Activated CD4-positive, alpha-beta T cell treated with anti-CD3 and anti-CD28 coated beads for 48 hours (primary cell): Measurements from ENCODE around the gene FMN1.

Experiments used
- DNase-seq: peaks from one replicate; pipeline ENCODE4 v3.0.0-alpha.2; 2020

The FMN1 gene

DNA sequence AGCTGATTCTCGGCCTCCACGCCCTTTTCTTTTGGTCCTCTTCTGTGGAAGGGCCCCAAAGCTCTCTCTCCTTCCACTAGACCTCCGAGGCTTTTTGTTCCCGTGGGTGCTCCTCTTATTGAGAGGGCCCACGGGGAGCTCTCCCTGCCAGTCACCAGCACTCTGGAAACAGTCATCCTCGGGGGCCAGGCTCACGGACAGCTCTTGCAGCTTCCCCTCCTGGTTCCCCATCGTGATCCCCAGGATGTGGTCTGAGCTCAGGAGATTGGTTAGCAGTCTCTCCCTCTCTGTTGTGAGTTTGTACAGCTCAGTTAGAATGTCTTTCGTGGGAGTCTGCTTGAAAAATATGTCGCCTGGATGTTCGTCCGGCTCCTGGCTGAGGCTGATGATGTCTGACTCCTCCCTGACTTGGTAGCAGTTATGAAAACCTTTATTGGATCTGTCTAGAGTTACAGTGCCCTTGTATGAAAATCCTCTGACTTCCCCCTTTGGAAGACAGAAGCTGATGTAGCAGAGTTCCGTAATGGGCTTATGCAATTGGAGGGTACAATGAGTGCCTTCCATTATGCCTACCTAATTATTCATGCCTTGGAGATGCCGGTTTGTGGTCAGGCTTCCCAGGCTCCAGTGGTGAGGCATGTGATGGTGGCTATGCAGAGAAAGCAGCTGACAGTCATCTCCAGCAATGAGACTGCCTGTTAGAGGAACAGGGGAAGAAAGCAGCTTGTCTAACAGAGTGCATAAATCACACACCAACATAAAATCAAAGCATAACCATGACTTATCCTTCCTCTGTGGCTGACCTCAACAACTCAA lies 40.0 kb downstream of the FMN1 start:
- DNase-seq = no peak

DNA sequence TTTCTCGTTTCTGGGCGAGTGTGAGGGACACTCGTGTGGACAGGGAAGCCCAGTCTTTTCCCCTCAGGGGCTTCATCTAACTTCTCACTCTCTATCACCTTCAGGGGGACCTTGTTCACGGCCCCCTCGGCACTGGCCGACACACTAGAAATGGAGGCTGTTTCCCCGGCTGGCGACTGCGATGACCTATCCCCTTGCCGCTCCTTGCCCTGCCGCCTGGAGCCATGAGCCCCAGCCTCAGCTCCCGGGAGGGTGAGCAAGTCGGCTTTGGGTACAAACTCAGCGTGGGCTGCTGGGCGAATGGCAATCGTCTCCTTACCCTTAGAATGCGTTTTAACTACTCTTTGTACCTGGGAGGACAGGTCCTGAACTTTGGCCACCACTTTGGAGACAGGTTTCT lies 41.0 kb downstream of the FMN1 start:
- no peak for DNase-seq

DNA sequence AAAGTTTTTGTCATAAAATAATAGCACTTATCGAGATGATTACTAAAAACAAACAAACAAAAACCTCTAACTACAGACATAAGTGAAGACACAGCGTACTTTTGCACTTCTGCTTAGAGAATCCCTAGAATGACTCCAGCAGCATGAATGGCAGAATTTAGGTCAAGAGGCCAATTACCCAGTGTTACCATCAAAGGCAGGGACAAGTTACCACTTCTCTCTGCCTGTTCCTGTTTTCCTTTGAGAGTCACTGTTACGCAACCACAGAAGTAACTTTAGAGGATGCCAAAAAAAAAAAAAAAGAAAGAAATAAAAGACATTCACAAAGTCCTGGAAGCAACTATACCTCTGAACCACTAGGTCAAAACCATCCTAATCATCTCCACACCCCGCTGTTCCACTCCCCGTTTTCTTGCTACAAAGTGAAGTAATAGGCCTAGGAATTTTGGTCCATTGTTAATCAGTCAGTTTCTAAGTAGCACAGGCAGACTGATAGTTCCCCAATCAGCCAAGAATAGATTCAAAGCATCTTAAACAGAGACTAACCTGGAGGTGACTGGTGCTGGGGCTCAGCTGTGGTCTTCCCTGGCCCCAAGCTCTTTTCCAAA lies 41.9 kb downstream of the FMN1 start:
- no peak for DNase-seq

DNA sequence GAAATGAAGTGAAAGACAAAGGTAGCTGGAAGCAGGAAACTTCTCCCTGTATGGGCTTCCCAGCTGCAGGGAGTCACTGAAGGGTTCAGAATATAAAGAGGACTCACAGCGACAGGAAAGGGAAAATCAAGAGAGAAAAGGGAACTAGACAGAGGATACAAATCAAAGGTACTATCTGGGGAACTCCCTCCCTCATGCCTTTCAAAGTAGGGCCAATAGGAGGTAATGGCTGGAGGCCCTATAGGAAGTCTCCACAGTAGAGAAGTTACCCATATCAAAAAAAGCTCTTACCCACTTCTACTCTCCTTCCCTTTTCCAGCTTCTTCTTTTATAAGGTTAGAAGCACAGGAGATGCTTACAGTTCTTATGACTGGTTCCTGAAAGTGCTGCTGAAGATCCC lies 43.5 kb downstream of the FMN1 start:
- no peak for DNase-seq

DNA sequence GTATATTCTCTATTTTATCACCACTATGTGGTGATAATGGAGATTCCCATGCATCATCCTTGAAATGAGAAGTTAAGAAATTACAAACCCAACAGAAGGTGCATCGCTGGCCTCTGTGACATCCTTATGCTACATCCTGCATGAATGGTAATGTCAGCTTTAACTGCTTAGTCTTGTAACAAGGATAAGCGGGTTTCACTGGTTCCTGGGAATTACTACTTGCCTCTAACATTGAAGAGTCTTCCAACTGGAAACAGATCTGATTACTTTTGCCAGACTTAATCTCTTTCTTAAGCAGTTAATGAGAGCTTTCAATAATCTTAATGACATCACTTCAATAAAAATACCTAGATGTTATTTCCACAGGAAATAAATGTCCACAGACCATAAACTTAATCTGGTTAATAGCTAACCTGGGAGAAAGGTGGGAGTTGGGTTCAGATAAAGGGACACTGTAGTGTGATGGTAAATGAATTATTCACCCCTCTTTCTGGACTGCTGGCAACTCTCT lies 44.0 kb downstream of the FMN1 start:
- DNase-seq = no peak

DNA sequence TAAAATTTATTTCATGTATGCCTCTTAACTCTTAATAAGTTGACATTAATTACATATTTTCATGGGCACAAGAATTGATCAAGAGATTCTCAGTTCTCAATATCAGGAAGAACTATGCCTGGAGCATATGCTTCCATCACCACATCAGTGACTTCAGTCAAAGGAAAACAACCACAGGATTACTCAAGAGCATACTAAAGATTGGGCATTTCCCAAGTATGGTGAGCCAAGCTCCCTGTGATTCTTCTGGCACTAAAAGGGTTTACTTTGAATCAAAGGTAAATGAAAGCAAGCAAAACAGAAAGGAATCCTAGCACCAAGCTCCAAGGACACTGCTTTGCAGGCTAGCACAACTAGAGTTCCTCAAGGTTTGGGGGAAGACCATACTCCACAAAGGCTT lies 44.6 kb downstream of the FMN1 start:
- no peak for DNase-seq

DNA sequence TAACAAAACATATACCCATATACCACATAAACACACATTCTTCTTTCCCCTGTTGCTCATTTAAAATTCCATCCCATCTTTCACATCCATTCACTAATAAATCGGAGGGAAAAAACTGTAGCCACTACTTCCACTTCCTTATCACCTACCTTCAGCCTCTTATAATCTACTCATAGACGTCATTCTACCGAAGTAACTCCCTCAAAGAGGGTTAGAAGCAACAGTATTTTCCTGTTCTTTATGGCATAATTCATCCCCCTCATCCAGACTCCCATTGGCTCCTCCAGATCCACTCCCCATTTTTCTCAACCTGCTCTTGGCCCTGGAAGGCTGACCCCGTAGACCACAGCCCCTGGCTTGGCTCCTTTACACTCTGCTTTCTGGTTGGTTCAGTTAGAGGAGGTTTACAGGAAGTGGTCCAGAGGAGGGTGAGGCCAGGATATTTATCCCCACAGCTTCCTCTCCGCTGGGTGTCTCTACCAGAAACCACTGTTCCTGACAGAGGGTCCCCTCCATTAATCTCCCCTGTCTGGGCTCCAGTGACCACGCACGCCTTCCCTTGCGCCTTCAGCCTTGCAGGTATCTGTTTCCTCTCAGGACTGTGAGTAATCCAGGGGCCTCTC lies 46.3 kb downstream of the FMN1 start:
- no peak for DNase-seq

DNA sequence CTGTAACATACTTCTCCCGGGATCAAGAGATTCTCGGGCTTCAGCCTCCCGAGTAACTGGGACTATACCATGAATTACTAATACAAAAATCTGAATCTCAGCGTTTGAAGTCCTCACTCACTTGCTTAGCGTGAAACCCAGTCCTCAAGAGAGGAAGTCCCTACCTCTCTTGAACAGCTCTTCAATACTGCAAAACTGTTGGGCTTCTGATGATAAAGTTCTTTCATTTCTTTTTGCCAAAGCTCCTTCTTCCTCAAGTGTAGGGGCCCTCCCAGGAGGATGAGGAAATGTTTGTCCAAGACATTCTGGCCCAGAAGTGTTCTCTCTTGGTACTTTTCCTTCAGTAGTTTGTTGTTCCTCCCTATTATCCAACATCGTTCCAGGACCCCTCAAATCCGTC lies 48.5 kb downstream of the FMN1 start:
- no peak for DNase-seq

DNA sequence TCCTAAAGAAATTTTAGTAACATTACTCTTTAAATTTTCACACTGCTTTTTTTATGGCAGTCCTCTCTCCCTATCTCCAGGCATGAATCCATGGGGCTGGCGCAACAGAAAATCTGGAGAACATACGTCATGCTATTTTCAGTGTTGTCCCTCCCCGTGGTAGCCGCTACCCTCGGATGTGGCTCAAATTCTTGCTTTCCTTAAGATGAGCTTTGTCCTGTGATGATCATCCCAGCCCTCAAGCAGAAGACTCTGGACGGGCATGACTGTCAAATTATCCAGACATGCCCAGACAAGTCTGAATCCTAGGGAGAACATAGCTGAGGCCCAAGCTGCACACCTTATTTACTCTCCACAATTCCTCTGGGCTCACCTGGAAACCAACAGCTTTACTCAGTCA lies 49.1 kb downstream of the FMN1 start:
- DNase-seq = no peak

DNA sequence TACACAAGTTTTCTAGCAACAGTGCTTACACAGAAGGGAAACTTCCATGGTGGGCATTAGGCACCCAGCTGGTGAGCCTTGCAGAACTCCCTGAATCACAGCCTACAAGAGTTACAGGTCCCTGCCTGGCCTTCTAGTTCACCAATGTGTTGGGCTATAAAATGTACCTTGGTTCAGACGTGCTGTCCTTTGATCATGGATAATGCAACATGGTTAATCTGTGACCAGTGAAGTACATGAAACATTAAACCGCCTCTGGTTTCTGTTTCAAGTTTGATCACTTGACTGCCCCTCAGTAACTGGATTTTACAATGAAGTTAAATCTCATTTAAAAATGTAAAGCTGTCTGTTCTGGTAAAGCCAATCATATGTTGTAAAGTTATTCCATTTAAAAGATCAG lies 51.8 kb downstream of the FMN1 start:
- no peak for DNase-seq

DNA sequence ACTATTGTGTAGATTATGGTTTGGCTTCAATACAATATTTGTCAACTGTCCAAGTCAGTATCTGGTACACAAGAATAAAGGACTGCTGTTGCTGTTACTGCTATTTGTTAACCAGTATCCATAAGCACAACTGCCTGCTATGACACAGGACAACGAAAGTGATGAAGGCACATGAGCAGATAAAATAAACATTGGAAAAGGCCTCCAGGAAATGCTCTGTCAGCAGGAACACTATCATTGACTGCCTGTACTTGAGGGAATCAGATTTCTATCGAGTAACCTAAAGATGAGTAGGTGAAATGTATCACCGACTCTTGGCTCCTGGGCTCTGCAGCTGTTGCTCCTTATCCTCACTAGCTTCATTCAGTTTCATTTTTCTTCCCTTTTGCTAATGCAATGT lies 56.5 kb downstream of the FMN1 start:
- DNase-seq = no peak

DNA sequence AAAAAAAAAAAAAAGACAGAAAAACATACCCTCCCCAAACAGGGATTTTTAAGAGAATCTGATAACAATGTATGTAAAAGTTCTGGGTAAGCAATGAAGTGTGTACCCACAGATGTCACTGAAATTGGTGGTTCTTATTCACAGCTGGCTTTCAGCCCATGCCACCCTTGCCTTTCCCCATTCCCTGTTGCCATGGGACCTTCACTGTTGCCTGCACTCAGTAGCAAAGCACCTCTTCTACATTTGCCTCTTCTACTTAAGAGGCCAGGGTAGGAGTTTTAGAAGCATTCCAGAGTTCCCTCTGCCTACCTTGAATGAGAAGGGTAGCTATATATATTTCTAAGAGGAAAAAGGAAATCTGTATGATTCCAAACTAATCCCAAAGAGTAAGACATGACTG lies 57.4 kb downstream of the FMN1 start:
- no peak for DNase-seq

DNA sequence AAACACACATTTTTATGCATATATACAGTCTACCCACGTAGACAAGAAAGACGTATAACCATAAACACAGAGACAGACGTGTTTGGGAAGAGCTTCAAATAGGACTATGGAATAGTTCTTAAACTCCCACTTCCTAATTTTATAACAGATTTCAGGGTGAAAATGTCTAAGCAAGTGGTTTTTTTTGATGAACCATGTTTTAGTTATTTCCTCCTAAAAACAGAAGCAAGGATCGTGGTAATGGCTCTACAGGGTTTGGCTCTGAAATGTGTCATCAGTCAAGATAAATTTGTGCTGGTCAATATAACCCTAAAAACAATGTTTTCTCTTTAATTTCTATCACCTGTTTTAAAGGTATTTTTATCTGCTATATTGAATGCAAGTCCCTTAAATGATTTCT lies 58.2 kb downstream of the FMN1 start:
- no peak for DNase-seq

DNA sequence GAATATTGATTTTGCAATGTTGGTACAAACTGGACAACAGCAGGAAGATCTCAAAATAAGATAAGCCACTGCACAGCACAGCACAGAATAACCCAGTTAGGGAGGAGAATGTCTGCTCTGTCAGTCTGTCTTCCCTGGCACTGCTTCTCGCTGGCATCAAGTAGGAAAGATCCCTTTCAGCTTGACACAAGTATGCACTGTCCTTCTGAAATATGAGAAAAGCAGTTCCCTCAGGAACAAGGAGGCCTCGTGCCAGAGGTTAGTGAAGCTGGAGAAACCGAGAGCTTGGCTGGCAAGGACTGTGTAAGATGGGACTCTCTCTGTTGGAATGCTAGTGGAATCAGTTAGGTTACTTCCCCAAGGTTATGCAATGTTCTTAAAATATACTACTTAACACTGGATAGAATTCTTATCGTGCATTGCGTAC lies 59.1 kb downstream of the FMN1 start:
- DNase-seq = no peak

DNA sequence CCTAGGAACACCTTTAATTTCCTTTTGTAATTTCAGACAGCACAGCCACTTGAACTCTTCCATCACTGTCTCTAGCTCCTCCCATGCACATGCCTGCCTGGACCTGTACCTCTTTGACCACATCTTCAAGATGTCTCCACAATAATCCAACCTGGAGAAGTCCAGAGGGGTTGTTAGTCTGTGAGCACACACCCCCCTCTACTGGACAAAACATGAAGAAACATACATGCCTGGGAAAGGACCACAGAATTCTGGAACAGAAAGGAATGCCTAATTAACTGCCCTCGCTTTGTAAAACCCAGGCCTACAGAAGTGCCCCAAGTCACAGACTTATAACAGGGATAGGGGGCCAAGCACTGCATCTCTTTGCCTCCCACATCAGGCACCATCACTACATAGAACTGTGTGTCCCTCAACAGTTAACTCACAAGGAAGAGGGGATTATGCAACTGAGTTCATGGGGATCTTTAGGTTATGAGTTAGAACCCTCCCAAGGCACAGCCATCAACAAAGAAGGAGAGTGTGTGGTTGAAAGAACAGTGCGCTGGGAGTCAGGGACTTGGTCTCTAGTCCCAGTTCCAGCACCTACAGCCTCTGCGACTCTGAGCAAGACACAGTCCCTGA lies 61.7 kb downstream of the FMN1 start:
- DNase-seq = peak; percentile 15

DNA sequence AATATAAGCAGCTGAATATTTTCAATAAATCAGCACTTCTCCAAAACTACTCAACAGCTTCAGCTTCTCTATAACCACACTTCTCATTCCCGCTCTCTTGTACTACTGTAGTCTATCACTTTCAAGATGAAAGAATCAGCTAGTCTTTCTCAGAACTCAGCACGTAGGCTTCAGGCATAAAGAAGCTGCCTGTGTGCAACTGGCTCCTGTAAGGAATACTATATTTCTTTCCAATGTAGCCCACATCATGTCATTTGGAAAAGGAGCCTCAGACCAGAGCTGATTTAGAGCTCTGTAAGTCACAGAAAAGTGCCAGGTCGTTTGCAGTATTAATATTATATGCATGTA lies 62.3 kb downstream of the FMN1 start:
- DNase-seq = no peak

DNA sequence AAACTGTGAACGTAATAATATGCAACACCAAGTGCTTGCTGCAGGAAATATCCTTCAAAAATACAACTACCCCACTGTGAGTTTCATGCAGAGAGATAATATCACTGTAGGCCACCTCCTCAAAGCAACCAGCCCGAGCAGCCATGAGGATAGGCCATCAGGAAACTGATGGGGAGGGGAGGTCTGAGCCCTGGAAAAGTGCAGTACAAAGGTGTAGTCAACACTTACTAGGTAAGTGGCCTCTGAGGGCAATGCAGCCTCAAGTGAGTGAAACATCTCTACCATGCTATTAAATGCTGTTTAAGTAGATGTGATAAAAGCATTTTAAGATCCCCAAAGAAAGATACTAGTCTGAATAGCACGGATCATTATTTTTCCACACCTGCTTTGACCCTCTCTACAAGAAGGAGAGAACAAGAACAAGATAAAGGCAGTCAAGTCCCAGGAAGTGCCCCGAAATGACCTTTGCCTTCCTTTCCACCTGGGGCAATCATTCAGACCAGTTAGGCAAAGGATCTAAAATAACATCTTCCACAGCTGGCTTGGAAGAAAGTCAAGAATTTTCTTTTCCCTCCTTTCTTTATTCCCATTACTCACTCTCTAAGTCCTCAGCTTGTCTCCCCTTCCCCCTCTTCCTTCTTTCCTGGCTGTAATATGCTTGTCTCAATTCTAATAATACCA lies 62.8 kb downstream of the FMN1 start:
- no peak for DNase-seq

DNA sequence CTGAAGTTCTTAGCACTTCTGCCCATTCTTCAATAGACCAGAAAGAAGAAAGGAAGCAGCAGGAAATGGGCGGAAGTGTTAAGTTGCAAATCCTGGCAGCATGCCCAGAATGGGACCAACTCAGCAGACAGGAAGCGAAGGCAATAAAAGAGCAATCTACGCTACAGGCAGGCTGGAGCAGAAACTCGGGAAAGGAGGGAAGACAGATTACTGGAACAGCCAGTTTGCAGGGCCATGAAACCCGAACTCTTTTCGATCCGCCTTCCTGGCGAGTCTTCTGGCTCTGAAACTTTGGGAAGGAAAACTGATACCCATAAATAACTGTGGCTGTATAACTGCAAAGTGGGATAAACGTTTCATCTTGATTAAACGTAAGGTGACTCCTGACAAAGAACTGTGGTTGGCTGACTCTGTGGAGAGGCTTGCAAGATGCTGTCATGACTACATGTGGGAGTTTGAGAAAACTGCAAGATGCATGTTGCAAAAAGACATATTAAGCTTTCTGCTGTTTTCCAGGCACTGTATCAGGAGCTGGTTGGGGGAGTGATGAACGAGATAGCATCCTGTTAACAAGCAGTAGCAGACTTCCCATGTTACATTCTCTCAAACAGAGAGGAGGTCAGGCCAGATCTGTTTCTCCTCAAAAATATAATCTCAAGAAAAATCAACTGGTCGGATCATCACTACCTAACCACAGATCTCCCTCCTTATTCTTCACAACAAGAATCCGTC lies 67.8 kb downstream of the FMN1 start:
- DNase-seq = peak; percentile 73

DNA sequence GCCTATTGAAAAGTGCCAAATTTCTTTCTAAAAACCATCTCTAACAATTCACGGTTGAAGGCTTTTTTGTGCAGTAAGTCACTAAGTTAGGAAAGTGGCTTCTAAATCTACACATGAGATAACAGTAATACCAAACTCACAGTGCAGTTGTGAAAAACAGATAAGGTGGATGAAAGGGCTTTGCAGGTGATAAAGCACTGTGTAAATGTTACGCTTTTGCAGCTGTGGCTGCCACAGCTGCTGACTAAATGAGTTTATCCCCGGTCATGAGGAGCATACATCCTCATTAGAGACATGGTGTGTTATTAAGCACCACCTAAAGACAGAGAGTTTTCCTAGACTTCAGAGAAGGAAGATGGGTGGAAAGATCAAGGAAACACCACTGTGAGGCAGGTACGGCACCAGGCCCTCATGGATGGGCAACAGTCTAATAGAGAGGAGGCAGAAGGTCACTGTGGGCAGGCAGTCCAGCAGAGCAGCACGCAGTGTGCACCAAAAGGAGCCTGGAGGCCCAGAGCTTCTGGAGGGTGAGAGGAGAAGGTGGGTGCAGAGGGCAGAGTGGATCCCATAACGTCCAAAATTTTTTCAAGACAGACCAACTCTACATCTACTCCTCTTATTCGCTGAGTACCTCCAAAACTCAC lies 68.5 kb downstream of the FMN1 start:
- DNase-seq = no peak

DNA sequence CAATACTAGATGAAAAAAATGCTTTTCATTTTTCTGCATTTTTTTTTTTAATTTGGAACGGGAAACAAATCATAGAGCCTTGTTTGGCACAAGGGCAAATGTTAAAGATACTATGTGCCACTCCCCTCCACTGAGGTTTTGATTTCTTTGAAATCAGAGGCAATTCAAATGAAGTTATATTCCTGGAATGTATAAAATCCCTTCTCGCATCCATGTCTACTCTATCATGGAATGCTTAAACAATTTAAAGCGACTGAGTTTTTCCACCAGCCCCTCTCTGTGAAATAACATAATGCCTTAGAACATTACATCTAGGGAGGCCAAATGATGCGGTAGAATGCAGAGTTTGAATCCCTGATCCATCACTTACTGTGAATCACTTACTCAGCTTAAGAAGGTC lies 69.7 kb downstream of the FMN1 start:
- no peak for DNase-seq

DNA sequence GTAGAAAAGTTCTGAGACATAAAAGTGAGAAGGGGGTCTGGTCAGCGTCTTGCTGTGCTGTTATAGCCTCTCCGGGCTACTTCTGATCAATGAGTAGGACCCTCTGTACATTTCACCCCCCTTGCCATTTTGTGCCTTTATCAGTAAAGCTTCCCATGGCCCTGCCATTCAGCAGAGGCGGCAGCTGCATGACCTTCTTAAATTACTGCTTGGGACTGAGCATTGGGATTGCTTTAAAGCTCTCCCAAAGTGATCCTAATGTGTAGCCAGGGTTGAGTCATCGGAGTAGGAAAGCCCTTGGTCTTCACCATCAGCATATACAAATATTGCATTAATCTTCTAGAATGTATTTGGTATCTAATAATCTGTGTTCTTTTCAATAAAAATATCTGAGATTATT lies 70.2 kb downstream of the FMN1 start:
- DNase-seq = no peak

DNA sequence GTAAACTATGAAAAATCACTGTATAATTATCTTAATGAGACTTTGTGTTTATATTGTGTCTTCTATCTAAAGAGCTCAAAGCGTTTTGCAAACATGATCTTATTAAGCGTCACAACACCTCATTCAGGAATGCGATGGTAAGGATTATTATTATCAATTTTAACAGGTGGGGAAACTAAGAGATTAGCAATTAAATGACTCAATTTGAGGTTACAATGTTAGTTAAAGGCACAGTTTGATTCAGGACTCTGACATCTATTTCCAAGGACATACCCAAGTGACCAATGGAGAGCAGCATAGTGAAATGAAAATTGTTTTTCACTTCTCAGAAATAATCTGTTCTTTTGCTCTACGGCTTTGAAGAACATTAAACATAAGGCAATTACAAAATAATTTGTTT lies 74.6 kb downstream of the FMN1 start:
- no peak for DNase-seq
